Stimulated activated CD4-positive, alpha-beta T cell treated with anti-CD3 and anti-CD28 coated beads, Interleukin-15, amount 100 ng/mL, for 48 hours (primary cell): Measurements from ENCODE around the gene MACC1.
"Not testable (repeated sequence)": the region's sequence is repeated elsewhere in the genome, so short reads cannot be mapped to it uniquely, and the experiment has no call there.

ENCODE experiments used
- DNase-seq, 2 donors: peaks; one replicate each; pipeline ENCODE4 v3.0.0-alpha.2; 2020; ENCODE audit warnings: low read depth in 2 of 2

MACC1 gene

GRCh38 chr7:20207811-20208210 lies 9.4 kb downstream of the MACC1 start:
- not testable (repeated sequence) for DNase-seq

- no peak for DNase-seq
Observed at GRCh38 chr7:20206104-20206896, 10.9 kb downstream of the MACC1 start.

GRCh38 chr7:20203316-20203715 lies 13.9 kb downstream of the MACC1 start:
- DNase-seq = no peak

- no peak for DNase-seq
Observed at GRCh38 chr7:20201380-20201779, 15.8 kb downstream of the MACC1 start.

- no peak for DNase-seq
Observed at GRCh38 chr7:20200971-20201370, 16.2 kb downstream of the MACC1 start.

- DNase-seq = no peak
Observed at GRCh38 chr7:20200361-20200760, 16.8 kb downstream of the MACC1 start.

- no peak for DNase-seq
Observed at GRCh38 chr7:20199015-20199737, 18.0 kb downstream of the MACC1 start.

GRCh38 chr7:20198260-20198659 lies 18.9 kb downstream of the MACC1 start:
- no peak for DNase-seq

GRCh38 chr7:20197837-20198236 lies 19.3 kb downstream of the MACC1 start:
- DNase-seq = no peak

- no peak for DNase-seq
Observed at GRCh38 chr7:20197125-20197748, 19.9 kb downstream of the MACC1 start.

- no peak for DNase-seq
Observed at GRCh38 chr7:20194343-20194995, 22.7 kb downstream of the MACC1 start.

GRCh38 chr7:20193873-20194272 lies 23.3 kb downstream of the MACC1 start:
- no peak for DNase-seq

- DNase-seq = no peak
Observed at GRCh38 chr7:20193242-20193777, 23.9 kb downstream of the MACC1 start.

- no peak for DNase-seq
Observed at GRCh38 chr7:20191391-20191869, 25.8 kb downstream of the MACC1 start.

- no peak for DNase-seq
Observed at GRCh38 chr7:20190560-20191390, 26.4 kb downstream of the MACC1 start.

GRCh38 chr7:20189852-20190251 lies 27.3 kb downstream of the MACC1 start:
- no peak for DNase-seq

- DNase-seq = no peak
Observed at GRCh38 chr7:20188567-20188966, 28.6 kb downstream of the MACC1 start.

- DNase-seq = not testable (repeated sequence)
Observed at GRCh38 chr7:20187850-20188249, 29.3 kb downstream of the MACC1 start.

GRCh38 chr7:20185988-20186387 lies 31.2 kb downstream of the MACC1 start:
- no peak for DNase-seq

GRCh38 chr7:20183086-20183485 lies 34.1 kb downstream of the MACC1 start:
- DNase-seq = no peak
